Keratinocyte (primary cell): ENCODE measurements around the gene SEZ6L2. TPM values are rescaled to one million over a fixed set of nuclear protein-coding genes. Genes with fewer than 3 reads are reported as not detected.

Experiments
- DNase-seq: peaks from one replicate; pipeline ENCODE4 v3.0.0-alpha.2; 2011; ENCODE audit warnings: low read depth, missing footprints, low spot score
- FAIRE-seq: peaks from 2 replicates; lab custom pipeline; 2011; peaks lifted over from hg19 to GRCh38; lab: Jason Lieb, UNC
- H2AFZ ChIP-seq: 2 replicates; pipeline ENCODE4 v1.6.0; 2012; ENCODE audit warnings: low read length, control low read depth, inconsistent platforms; ENCODE audit not compliant: control insufficient read depth
- H3K27ac ChIP-seq: 2 replicates; pipeline ENCODE4 v1.5.1; 2011; ENCODE audit warnings: low read length; ENCODE audit not compliant: control insufficient read depth, insufficient read depth
- H3K27me3 ChIP-seq: 3 replicates; pipeline ENCODE4 v1.6.0; 2011; ENCODE audit warnings: low read length; ENCODE audit not compliant: control insufficient read depth, insufficient read depth; ENCODE audit errors: extremely low read depth
- H3K36me3 ChIP-seq, 2 experiments: 2 replicates in 1 of 2; 3 replicates in 1 of 2; pipeline ENCODE4 v1.5.1; 2011; ENCODE audit warnings: low read length in 2 of 2, mild to moderate bottlenecking in 1 of 2; ENCODE audit not compliant: control insufficient read depth in 2 of 2, insufficient read depth in 2 of 2; ENCODE audit errors: extremely low read depth in 1 of 2
- H3K4me1 ChIP-seq: 3 replicates; pipeline ENCODE4 v1.5.1; 2011; ENCODE audit warnings: low read length; ENCODE audit not compliant: control insufficient read depth, insufficient read depth; ENCODE audit errors: extremely low read depth
- H3K4me2 ChIP-seq: 3 replicates; pipeline ENCODE4 v1.6.0; 2011; ENCODE audit warnings: low read depth, low read length; ENCODE audit not compliant: control insufficient read depth, insufficient read depth; ENCODE audit errors: extremely low read depth
- H3K4me3 ChIP-seq, 3 experiments: fragments of 200-600 bp in 1 of 3; sonication (generic) in 1 of 3; 2 replicates in 2 of 3; 3 replicates in 1 of 3; pipeline ENCODE4 v1.5.1; 2011 to 2016; ENCODE audit warnings: low read length in 3 of 3, mild to moderate bottlenecking in 3 of 3, control low read depth in 2 of 3, inconsistent platforms in 1 of 3, low read depth in 1 of 3, mixed read lengths in 1 of 3, mixed run types in 1 of 3, moderate library complexity in 1 of 3; ENCODE audit not compliant: control insufficient read depth in 2 of 3, insufficient read depth in 2 of 3; ENCODE audit errors: extremely low read depth in 1 of 3
- H3K79me2 ChIP-seq: 2 replicates; pipeline ENCODE4 v1.6.0; 2012; ENCODE audit warnings: low read length; ENCODE audit not compliant: control insufficient read depth, insufficient read depth
- H3K9ac ChIP-seq: 3 replicates; pipeline ENCODE4 v1.6.0; 2011; ENCODE audit warnings: low read length; ENCODE audit not compliant: control insufficient read depth, insufficient read depth; ENCODE audit errors: extremely low read depth
- H3K9me1 ChIP-seq: 3 replicates; pipeline ENCODE4 v1.6.0; 2011; ENCODE audit warnings: low read length; ENCODE audit not compliant: control insufficient read depth, insufficient read depth; ENCODE audit errors: extremely low read depth
- H3K9me3 ChIP-seq: 2 replicates; pipeline ENCODE4 v1.5.1; 2012; ENCODE audit warnings: low read depth, low read length; ENCODE audit not compliant: control insufficient read depth
- H4K20me1 ChIP-seq: 3 replicates; pipeline ENCODE4 v1.6.0; 2011; ENCODE audit warnings: low read length; ENCODE audit not compliant: control insufficient read depth, insufficient read depth; ENCODE audit errors: extremely low read depth
- CTCF ChIP-seq, 3 experiments: IDR thresholded peaks in 1 of 3; conservative IDR thresholded peaks in 1 of 3; optimal IDR thresholded peaks in 1 of 3; 2 replicates in 2 of 3; 3 replicates in 1 of 3; pipeline versions ENCODE3 to v1.5.1; 2011; ENCODE audit warnings: low read length in 3 of 3, mild to moderate bottlenecking in 3 of 3, moderate library complexity in 2 of 3, control low read depth in 1 of 3, inconsistent platforms in 1 of 3; ENCODE audit not compliant: insufficient read depth in 2 of 3; ENCODE audit errors: extremely low read depth in 1 of 3
- EZH2 ChIP-seq: IDR thresholded peaks from one replicate; pipeline ENCODE4 v1.6.1; 2012; ENCODE audit warnings: inconsistent platforms, mild to moderate bottlenecking, low read length, moderate library complexity
- dilution Hi-C: fragments of 300-500 bp; cut with MboI; formaldehyde crosslinking; loops from one replicate; pipeline ENCODE4 v1.7.0; 2020; ENCODE audit warnings: low sequenced_read_pairs; ENCODE audit not compliant: extremely low pct_ligation_motif_present
- polyA plus RNA-seq, 5 experiments: library from polyadenylated mRNA; depleted of rRNA in 3 of 5; stranded (reverse) in 3 of 5; stranded (forward) in 1 of 5; unstranded in 1 of 5; fragments of >200 nt; gene quantifications; 1 replicate in 1 of 5; 2 replicates in 3 of 5; 3 replicates in 1 of 5; pipeline versions ENCODE4 v1.2.1 to v1.2.3, GENCODE V29; 2011 to 2012; ENCODE audit warnings: missing spikeins in 2 of 5, low read depth in 1 of 5, low replicate concordance in 1 of 5

Gene SEZ6L2
- polyA plus RNA-seq, 1 donor (not counting 4 experiments of a cell fraction or from before 2014, with no cell fraction given): 0.68 TPM

GRCh38 chr16:29849505-29849904, 49.8 kb downstream of the SEZ6L2 start:
- TF ChIP-seq EZH2: no peak
- TF ChIP-seq CTCF (optimal IDR thresholded peaks at IDR 0.05 in 1 of 3, IDR thresholded peaks at IDR 0.05 in 1 of 3, conservative IDR thresholded peaks at IDR 0.05 in 1 of 3; ENCODE audit: extremely low read depth in 1 of 3, insufficient read depth in 2 of 3, low read length in 3 of 3): no peak

GRCh38 chr16:29848420-29849297, 50.7 kb downstream of the SEZ6L2 start:
- Histone ChIP-seq H3K9me1 (no peaks in the 10 kb centered on the region), H3K4me3 (no peak overlapping the region), H3K9ac (no peak overlapping the region), H2AFZ (no peak overlapping the region), H3K9me3 (no peaks in the 10 kb centered on the region), H3K36me3 (peaks cover 21 to 30% of the 10 kb centered on the region in 2 experiments), H3K27me3 (no peaks in the 10 kb centered on the region), H3K4me1 (no peaks in the 10 kb centered on the region), H3K27ac (no peak overlapping the region), H4K20me1 (no peaks in the 10 kb centered on the region), H3K4me2 (no peak overlapping the region), H3K79me2 (no peaks in the 10 kb centered on the region)
- TF ChIP-seq CTCF (optimal IDR thresholded peaks at IDR 0.05 in 1 of 3, IDR thresholded peaks at IDR 0.05 in 1 of 3, conservative IDR thresholded peaks at IDR 0.05 in 1 of 3; ENCODE audit: extremely low read depth in 1 of 3, insufficient read depth in 2 of 3, low read length in 3 of 3) (peak; percentile 90 to 97 (median 97)), EZH2 (no peak)
- peak; percentile 51 for FAIRE-seq
- no peak for DNase-seq
- dilution Hi-C loops: no loop called here

More at GRCh38 chr16:29849505-29849904, 49.8 kb downstream of the SEZ6L2 start:
- H3K9ac ChIP-seq: no peak overlapping the region
- no peaks in the 10 kb centered on the region for H3K9me3 ChIP-seq
- H3K27ac ChIP-seq: no peak overlapping the region
- no peaks in the 10 kb centered on the region for H4K20me1 ChIP-seq
- dilution Hi-C loops: no loop called here
- peaks cover 20 to 27% of the 10 kb centered on the region in 2 experiments for H3K36me3 ChIP-seq
- FAIRE-seq (no peak), DNase-seq (no peak)
- H3K9me1 ChIP-seq: no peaks in the 10 kb centered on the region
- no peaks in the 10 kb centered on the region for H3K4me1 ChIP-seq
- no peak overlapping the region for H3K4me3 ChIP-seq
- no peaks in the 10 kb centered on the region for H3K79me2 ChIP-seq
- H2AFZ ChIP-seq: no peak overlapping the region
- no peaks in the 10 kb centered on the region for H3K27me3 ChIP-seq
- no peak overlapping the region for H3K4me2 ChIP-seq
